ENCODE measurements around the gene COX20.
"Not testable (repeated sequence)": the region's sequence is repeated elsewhere in the genome, so short reads cannot be mapped to it uniquely, and the experiment has no call there.

The COX20 gene

DNA sequence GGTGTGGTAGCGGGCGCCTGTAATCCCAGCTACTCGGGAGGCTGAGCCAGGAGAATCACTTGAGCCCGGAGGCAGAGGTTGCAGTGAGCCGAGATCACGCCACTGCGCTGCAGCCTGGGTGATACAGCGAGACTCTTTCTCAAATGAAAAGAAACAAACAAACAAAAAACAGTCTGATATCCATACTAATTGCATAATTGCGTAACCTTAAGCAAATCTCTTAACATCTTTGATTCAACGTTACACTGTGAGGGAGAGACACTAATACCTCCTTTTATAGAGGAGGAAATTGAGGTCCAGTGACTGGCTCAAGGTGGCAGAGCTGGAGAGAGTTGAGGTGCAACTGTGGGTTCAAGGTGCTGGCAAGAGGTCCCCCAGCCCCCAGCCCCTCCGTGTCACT lies 12.6 kb upstream of the COX20 start:
- no peak for DNase-seq (ENCODE audit: low spot score)

DNA sequence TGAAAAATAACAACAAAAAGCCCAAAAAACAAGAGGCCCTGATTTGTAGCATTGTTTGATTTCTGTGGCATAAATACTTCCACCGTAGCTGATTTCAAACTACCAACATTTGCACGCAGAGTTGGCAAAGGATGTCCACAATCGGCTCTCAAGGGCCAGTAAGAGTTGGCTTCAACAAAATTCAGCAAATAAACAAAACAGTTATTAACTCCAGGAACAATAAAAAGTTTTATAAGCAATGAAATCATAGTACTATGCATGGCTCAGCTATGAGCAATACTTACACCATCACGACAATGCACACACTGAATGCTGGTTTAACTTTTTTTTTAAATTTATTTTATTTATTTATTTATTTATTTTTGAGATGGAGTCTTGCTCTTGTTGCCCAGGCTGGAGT lies 8.7 kb upstream of the COX20 start:
- no peak for DNase-seq (ENCODE audit: low spot score)

- no peak for DNase-seq (ENCODE audit: low spot score)
Measured at GRCh38 chr1:244830639-244831038, 4.8 kb upstream of the COX20 start.

DNA sequence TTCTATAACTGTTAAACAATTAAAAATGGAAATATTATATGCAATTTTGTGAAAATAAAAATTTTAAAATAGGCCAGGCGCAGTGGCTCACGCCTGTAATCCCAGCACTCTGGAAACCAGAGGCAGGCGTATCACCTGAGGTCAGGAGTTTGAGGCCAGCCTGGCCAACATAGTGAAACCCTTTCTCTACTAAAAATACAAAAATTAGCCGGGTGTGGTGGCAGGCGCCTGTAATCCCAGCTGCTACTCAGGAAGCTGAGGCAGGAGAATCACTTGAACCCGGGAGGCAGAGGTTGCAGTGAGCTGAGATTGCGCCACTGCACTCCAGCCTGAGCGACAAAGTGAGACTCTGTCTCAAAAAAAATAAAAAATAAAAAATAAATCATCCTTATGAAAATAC lies 2.2 kb upstream of the COX20 start:
- DNase-seq (ENCODE audit: low spot score) = not testable (repeated sequence)

DNA sequence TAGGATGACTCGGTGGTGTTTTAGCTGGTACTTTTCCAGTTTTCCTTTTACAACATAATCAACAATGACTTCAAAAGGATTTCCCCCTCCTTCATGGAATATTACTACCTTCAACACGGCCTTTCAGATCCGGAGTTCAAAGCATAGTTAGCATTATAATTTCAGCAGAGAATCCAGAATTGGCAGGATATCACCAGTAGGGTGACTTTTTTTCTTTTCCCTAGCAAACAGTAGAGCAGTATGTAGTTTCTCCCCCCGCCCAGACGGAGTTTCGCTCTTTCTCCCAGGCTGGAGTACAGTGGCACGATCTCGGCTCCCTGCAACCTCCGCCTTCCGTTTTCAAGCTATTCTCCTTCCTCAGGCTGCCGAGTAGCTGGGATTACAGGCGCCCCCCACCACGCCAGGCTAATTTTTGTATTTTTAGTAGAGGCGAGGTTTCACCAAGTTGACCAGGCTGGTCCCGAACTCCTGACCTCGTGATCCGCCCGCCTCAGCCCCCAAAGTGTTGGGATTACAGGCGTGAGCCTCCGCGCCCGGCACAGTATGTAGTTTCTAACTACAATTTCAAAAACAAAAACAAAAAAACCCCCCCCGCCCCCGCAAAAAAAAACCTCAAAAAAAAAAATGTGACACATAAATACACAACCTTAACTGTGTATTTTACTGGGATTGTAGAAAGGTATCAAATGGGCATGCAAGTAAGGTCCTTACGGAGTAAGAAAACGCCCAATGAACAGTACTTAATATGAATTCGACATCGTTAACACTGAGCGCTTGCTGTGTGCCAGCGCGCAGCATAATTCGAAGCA lies 1.5 kb upstream of the COX20 start:
- DNase-seq (ENCODE audit: low spot score) = peak; percentile 78

DNA sequence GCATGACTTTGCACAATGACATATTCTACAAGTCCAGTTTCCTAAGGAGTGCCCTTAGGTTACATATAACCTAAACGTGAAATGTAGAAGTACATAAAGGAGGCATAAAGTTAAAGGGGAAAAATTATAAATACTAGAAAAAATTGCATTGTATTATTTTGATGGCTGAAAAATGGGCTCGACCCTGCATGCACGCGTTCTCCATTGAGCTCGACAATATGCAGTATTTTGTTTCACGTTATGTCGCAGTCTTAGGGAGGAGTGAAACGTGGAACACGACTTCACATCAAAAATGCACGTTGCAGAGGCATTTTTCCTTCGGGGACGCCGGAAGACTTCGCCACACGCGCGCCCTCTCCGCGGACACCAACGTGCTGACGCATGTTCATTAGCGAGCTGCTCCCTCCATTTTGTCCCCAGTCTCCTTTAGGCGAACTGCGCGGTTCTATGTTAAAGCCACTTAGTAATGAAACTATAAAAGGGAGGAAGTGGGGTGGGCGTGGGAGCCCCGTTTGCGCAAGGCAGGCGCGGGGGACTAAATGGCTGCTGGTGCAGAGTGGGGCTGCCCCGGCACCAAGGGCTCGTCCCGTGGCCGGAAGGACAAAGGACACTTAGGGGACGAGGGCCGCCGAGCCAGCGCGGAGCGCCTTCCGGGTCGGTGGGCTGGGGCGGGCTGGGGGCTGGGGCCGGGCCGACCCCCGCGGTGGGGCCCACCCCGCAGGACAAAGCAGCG lies 749 bp upstream of the COX20 start:
- DNase-seq (ENCODE audit: low spot score) = no peak

DNA sequence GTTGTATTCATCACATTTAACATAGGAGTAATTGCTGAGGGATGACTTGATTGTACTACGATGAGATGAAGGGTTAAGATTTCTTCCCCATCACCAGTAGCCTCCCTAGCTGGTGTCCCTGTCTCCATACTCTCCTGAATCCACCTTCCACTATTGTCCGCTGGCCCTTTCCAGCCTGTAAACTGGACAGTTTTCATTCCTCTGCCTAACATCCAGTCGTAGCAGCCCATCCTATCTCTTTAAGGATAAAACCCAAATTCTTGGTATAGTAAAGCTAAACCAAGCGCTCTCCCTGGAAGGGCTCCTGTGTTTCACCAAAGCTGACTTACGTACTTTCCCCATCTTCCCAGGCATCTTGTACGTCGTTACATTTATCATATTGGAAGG lies 670 bp downstream of the COX20 start:
- DNase-seq (ENCODE audit: low spot score) = no peak

DNA sequence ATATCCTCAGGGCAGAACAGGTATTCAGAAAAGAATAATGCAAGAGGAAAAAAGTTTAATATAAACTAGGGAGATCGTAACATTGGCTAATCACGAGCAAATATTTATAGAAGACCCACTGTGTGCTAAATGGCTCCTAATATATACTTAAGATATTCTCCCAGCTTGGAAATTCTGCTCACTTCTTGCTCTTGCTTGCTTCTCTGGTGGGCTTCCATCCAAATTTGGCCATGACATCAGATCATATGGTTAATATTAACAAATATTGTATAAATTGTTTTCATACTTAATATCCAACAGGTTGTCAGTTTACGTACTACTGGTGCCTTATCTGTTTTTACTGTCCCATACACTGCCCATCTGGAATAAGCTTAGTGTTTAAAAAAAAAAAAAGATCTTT lies 1.1 kb downstream of the COX20 start:
- no peak for DNase-seq (ENCODE audit: low spot score)

GRCh38 chr1:244837597-244838258 lies 2.3 kb downstream of the COX20 start:
- DNase-seq (ENCODE audit: low spot score) = no peak

- DNase-seq (ENCODE audit: low spot score) = no peak
Measured at GRCh38 chr1:244839656-244840055, 4.2 kb downstream of the COX20 start.

- no peak for DNase-seq (ENCODE audit: low spot score)
Measured at GRCh38 chr1:244840219-244840794, 4.8 kb downstream of the COX20 start.

- no peak for DNase-seq (ENCODE audit: low spot score)
Measured at GRCh38 chr1:244841273-244841927, 5.9 kb downstream of the COX20 start.

- no peak for DNase-seq (ENCODE audit: low spot score)
Measured at GRCh38 chr1:244843148-244843978, 7.9 kb downstream of the COX20 start.

- no peak for DNase-seq (ENCODE audit: low spot score)
Measured at GRCh38 chr1:244844155-244845121, 9.0 kb downstream of the COX20 start.

GRCh38 chr1:244846653-244847052 lies 11.2 kb downstream of the COX20 start:
- no peak for DNase-seq (ENCODE audit: low spot score)

DNA sequence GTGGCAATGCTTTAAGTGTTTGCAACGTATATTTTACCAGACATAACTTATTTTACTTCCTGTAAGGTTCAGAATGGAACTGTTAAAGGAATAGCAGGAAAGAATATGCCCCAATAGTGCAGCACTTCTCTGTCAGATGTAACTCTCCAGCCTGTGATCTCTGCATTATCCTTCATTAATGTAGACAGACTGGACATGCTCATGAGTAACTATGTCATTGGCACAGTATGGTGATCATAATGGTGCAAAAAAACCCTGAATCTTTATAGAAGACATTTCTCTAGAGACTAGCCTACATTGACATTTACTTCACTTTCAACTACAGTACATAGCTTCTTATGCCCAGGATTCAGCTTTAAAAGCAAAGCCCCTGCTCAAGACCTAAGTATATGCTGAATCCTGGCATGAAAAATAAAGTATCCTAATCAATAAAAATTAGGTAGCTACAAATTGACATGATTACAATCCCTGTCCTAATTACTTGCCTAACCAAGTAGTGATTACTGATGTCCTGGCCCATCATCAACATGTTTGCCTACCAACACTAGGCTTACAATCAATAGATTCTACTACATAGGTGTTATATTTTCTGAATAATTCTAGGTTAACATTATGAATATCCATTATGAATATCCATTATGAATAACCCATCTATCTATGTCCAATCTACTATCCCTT lies 13.9 kb downstream of the COX20 start:
- DNase-seq (ENCODE audit: low spot score) = no peak

DNA sequence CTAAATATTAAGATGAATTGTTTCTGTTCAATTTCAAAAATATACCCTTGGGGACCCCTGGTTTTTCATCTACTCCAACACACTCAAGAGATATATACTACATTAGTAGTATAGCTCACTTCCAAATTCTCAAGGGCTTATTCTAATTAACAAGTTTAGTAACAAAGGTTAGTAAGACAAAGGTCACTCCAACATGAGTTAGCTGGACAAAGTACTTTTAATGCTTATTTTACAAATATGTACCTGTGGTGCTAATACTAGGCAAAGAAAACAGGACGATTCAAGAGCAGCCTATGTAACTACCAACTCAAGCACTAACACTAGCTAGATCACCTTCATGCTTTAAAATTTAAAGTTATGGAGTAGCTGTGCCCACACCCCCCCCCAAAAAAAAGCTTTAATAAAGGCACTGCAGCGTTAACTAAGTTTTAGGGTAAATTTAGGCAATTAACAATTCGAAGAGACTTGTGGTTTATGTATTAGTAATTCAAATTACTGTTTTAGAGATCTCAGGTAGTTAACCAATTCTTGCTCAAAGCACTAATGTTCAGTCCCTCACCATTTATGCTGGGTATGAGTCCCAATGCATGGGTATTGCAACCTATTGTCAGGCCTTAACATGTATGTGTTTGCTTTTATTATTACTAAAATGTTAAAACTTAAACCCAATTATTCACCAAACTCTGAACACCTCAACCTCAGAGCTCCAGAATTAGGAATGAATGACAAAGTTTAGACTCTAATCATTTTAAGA lies 14.8 kb downstream of the COX20 start:
- DNase-seq (ENCODE audit: low spot score) = no peak

- DNase-seq (ENCODE audit: low spot score) = no peak
Measured at GRCh38 chr1:244850896-244851295, 15.4 kb downstream of the COX20 start.
